ENCODE measurements around the gene CTSH. TPM values are rescaled to one million over a fixed set of nuclear protein-coding genes. Genes with fewer than 3 reads are reported as not detected.

Gene CTSH
- total and polyA plus RNA-seq, 7 experiments from 2014 or later = 8.4 to 98.4 (median 11.4) TPM

- no peak overlapping the region for H3K4me3 ChIP-seq (ENCODE audit: low read length)
- no peaks in the 10 kb centered on the region for H3K4me1 ChIP-seq (ENCODE audit: control insufficient read depth in 2 of 2, insufficient read depth in 2 of 2, low read length in 2 of 2)
- ChIA-PET CTCF (interaction anchor here (0.7 kb wide), 1 partner anchor 17 kb away, joined by 3 read pairs; no protein-coding TSS in a partner anchor), POLR2A (no interaction called here)
- Mint-ChIP-seq H3K4me3 (no peak overlapping the region), H3K4me1 (peaks cover 0 to 12% (median 0%) of the 10 kb centered on the region in 7 donors), H3K27me3 (peaks cover 0 to 13% (median 0%) of the 10 kb centered on the region in 5 donors), H3K9me3 (peaks cover 0 to 2% (median 0%) of the 10 kb centered on the region in 11 donors), H3K36me3 (no peaks in the 10 kb centered on the region), H3K27ac (no peak overlapping the region)
- DNase-seq (no peak), ATAC-seq (no peak)
- intact Hi-C loops (cut with micrococcal nuclease) = loop anchor here in 1 of 2 donors (5.0 kb wide), 1 partner anchor 35 kb away; no protein-coding TSS in a partner anchor
- H3K27ac ChIP-seq (ENCODE audit: low read depth, low read length) = no peak overlapping the region
- H3K36me3 ChIP-seq (ENCODE audit: control insufficient read depth in 2 of 3, insufficient read depth in 3 of 3, low read length in 3 of 3) = no peaks in the 10 kb centered on the region
- no peaks in the 10 kb centered on the region for H3K9me3 ChIP-seq (ENCODE audit: control insufficient read depth in 2 of 3, low read length in 3 of 3)
- H3K27me3 ChIP-seq (ENCODE audit: control insufficient read depth in 2 of 2, insufficient read depth in 2 of 2, low read length in 2 of 2) = no peaks in the 10 kb centered on the region
Observed at GRCh38 chr15:78977591-78978347, 32.9 kb upstream of the CTSH start.

- H3K4me1 ChIP-seq (ENCODE audit: control insufficient read depth in 2 of 2, insufficient read depth in 2 of 2, low read length in 2 of 2) = no peaks in the 10 kb centered on the region
- Mint-ChIP-seq H3K27me3 (peaks cover 0 to 8% (median 0%) of the 10 kb centered on the region in 5 donors), H3K27ac (peak overlapping the region in 1 of 9 donors; percentile 83), H3K36me3 (no peaks in the 10 kb centered on the region), H3K4me3 (peak overlapping the region in 1 of 10 donors; percentile 47), H3K4me1 (peaks cover 0 to 12% (median 0%) of the 10 kb centered on the region in 7 donors), H3K9me3 (peaks cover 0 to 2% (median 0%) of the 10 kb centered on the region in 11 donors)
- no peak overlapping the region for H3K27ac ChIP-seq (ENCODE audit: low read depth, low read length)
- H3K27me3 ChIP-seq (ENCODE audit: control insufficient read depth in 2 of 2, insufficient read depth in 2 of 2, low read length in 2 of 2) = no peaks in the 10 kb centered on the region
- no peak for DNase-seq
- intact Hi-C loops (cut with micrococcal nuclease) = loop anchor here in 1 of 2 donors (5.0 kb wide), 1 partner anchor 35 kb away; no protein-coding TSS in a partner anchor
- ATAC-seq = peak; percentile 61
- no peaks in the 10 kb centered on the region for H3K36me3 ChIP-seq (ENCODE audit: control insufficient read depth in 2 of 3, insufficient read depth in 3 of 3, low read length in 3 of 3)
- H3K4me3 ChIP-seq (ENCODE audit: low read length) = no peak overlapping the region
- ChIA-PET POLR2A (no interaction called here), CTCF (no interaction called here)
- H3K9me3 ChIP-seq (ENCODE audit: control insufficient read depth in 2 of 3, low read length in 3 of 3) = no peaks in the 10 kb centered on the region
Observed at GRCh38 chr15:78977091-78977571, 32.3 kb upstream of the CTSH start.

DNA sequence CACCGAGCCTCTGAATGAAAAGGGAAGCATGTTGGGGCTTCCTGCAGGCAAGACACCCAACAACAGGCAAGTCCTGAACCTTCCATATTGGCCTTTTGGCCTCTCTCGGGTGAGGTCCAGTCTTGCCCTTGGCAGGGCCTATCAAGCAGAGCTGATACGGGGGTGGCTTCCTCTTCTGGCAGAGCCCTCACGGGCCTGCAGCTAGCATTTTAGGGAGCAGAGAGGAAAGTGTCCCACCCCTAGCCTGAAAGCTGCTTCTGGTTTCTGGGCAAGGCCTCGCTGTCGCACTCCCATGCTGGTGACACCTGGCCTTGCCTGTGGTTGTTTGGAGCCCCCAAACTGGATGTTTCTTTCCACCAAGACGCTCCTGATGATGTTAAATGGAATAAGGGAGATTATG, 31.8 kb upstream of the CTSH start:
- H3K27ac ChIP-seq (ENCODE audit: low read depth, low read length) = no peak overlapping the region
- Mint-ChIP-seq H3K4me3 (no peak overlapping the region), H3K9me3 (peaks cover 0 to 2% (median 0%) of the 10 kb centered on the region in 11 donors), H3K27me3 (peaks cover 0 to 8% (median 0%) of the 10 kb centered on the region in 5 donors), H3K27ac (peak overlapping the region in 1 of 9 donors; percentile 83), H3K4me1 (peaks cover 0 to 12% (median 0%) of the 10 kb centered on the region in 7 donors), H3K36me3 (no peaks in the 10 kb centered on the region)
- H3K4me3 ChIP-seq (ENCODE audit: low read length) = no peak overlapping the region
- POLR2A ChIA-PET = no interaction called here
- no peaks in the 10 kb centered on the region for H3K9me3 ChIP-seq (ENCODE audit: control insufficient read depth in 2 of 3, low read length in 3 of 3)
- H3K27me3 ChIP-seq (ENCODE audit: control insufficient read depth in 2 of 2, insufficient read depth in 2 of 2, low read length in 2 of 2) = no peaks in the 10 kb centered on the region
- DNase-seq (no peak), ATAC-seq (peak; percentile 10)
- CTCF ChIA-PET = no interaction called here
- intact Hi-C loops (cut with micrococcal nuclease) = loop anchor here in 1 of 2 donors (5.0 kb wide), 1 partner anchor 34 kb away; no protein-coding TSS in a partner anchor
- no peaks in the 10 kb centered on the region for H3K36me3 ChIP-seq (ENCODE audit: control insufficient read depth in 2 of 3, insufficient read depth in 3 of 3, low read length in 3 of 3)
- no peaks in the 10 kb centered on the region for H3K4me1 ChIP-seq (ENCODE audit: control insufficient read depth in 2 of 2, insufficient read depth in 2 of 2, low read length in 2 of 2)

DNA sequence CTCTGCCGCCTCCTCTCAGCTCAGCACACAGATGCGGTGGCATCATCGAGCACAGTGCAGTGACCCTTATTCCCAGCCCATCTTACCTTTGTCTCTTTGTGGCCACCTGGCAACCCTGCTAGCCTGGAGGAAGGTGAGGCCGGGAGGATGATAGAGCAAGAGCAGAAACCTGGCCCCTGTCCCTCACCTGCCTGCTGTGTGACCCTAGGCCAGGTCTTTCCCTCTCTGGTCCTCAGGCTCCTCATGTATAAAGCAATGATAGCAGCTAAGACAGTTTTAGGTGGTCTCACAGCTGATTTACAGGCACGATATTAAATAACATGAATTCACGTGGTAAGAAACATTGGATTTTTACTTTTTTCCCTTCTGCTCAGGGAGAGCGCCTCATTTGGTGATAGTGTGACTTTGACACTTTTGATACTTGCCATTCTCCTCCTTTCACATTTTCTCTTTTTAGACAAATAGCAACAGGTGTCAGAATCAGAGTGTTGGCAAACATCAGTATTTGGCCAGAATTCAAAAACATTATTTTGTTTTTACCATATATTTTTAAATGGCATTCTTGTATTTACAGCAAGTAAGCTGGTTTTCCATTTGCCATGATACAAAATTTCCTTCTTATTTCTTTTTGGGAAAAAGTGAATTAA, 29.5 kb upstream of the CTSH start:
- Mint-ChIP-seq H3K4me3 (no peak overlapping the region), H3K27ac (no peak overlapping the region), H3K4me1 (peaks cover 0 to 12% (median 0%) of the 10 kb centered on the region in 7 donors), H3K27me3 (peaks cover 0 to 8% (median 0%) of the 10 kb centered on the region in 5 donors), H3K9me3 (peaks cover 0 to 2% (median 0%) of the 10 kb centered on the region in 11 donors), H3K36me3 (no peaks in the 10 kb centered on the region)
- Histone ChIP-seq H3K4me1 (ENCODE audit: control insufficient read depth in 2 of 2, insufficient read depth in 2 of 2, low read length in 2 of 2) (no peaks in the 10 kb centered on the region), H3K9me3 (ENCODE audit: control insufficient read depth in 2 of 3, low read length in 3 of 3) (no peaks in the 10 kb centered on the region), H3K27me3 (ENCODE audit: control insufficient read depth in 2 of 2, insufficient read depth in 2 of 2, low read length in 2 of 2) (no peaks in the 10 kb centered on the region), H3K4me3 (ENCODE audit: low read length) (no peak overlapping the region), H3K27ac (ENCODE audit: low read depth, low read length) (no peak overlapping the region), H3K36me3 (ENCODE audit: control insufficient read depth in 2 of 3, insufficient read depth in 3 of 3, low read length in 3 of 3) (no peaks in the 10 kb centered on the region)
- DNase-seq (no peak), ATAC-seq (no peak)
- POLR2A ChIA-PET = no interaction called here
- CTCF ChIA-PET = no interaction called here
- intact Hi-C loops (cut with micrococcal nuclease) = no loop called here

DNA sequence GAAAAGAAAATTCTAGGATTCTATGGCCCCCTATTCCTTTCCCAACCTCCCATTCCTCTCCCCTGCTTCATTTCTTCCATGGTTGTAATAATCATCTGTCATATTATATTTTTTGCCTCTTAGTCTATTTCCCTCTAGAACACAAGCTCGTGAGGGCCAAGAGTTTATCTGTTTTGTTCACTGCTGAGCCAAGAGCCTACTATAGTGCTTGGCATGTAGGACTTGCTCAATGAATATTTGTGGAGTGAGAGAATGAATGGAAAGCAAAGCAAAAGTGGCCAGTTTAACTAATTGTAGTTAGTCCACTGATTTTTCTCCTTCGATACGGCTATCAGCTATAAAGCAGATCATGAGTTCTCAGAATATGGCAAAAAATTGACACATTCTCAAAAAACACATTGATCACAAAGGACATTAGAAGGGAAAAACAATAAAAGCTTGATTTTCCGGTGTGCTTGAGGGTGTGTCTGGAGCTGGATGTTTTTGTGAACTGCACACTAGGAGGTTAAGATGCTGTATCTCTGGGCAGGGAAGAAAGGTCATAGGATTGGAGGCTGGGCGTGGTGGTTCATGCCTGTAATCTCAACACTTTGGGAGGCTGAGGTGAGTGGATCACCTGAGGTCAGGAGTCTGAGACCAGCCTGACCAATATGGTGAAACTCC, 25.0 kb upstream of the CTSH start:
- Histone ChIP-seq H3K9me3 (ENCODE audit: control insufficient read depth in 2 of 3, low read length in 3 of 3) (no peaks in the 10 kb centered on the region), H3K4me1 (ENCODE audit: control insufficient read depth in 2 of 2, insufficient read depth in 2 of 2, low read length in 2 of 2) (no peaks in the 10 kb centered on the region), H3K4me3 (ENCODE audit: low read length) (no peak overlapping the region), H3K36me3 (ENCODE audit: control insufficient read depth in 2 of 3, insufficient read depth in 3 of 3, low read length in 3 of 3) (no peaks in the 10 kb centered on the region), H3K27me3 (ENCODE audit: control insufficient read depth in 2 of 2, insufficient read depth in 2 of 2, low read length in 2 of 2) (no peaks in the 10 kb centered on the region), H3K27ac (ENCODE audit: low read depth, low read length) (no peak overlapping the region)
- ATAC-seq (no peak), DNase-seq (no peak)
- H3K36me3 Mint-ChIP-seq = no peaks in the 10 kb centered on the region
- H3K4me3 Mint-ChIP-seq = no peak overlapping the region
- POLR2A ChIA-PET = interaction anchor here (0.6 kb wide), 1 partner anchor 172 kb away, joined by 3 read pairs; no protein-coding TSS in a partner anchor
- H3K27ac Mint-ChIP-seq = peak overlapping the region in 1 of 9 donors; percentile 25
- H3K27me3 Mint-ChIP-seq = peaks cover 0 to 8% (median 0%) of the 10 kb centered on the region in 5 donors
- CTCF ChIA-PET = no interaction called here
- no peaks in the 10 kb centered on the region for H3K9me3 Mint-ChIP-seq
- no peaks in the 10 kb centered on the region for H3K4me1 Mint-ChIP-seq
- intact Hi-C loops (cut with micrococcal nuclease) = no loop called here

DNA sequence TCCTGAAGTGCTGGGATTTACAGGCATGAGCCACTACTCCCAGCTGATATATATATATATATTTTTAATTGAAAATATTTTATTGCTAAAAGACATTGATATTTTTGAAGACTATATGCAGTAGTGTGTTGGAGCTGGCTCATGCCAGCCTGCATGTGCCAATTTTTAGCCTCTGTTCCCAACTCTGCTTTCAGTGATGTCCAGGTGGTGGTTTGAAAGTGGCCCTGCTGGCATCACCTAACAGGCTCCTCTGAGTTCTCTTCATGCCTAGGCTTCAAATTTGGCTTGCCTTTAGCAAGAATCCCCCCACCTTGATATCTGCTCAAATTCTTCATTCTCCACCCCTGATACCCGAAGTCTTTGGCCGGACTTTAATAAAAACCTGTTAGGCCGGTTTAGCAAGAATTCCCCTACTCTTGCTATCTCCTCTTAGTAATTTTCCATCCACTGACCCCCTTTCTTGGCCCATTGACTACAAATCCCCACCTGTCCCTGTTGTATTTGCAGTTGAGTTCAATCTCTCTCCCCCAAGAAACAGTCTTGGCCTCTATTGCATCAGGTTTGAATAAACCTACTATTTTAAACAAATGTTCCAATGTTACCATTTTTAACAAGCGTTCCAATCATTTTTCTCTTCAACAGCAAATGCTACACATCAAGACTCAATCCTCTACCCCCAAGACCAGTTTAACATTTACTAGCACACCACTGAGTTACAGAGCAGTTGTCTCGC, 23.9 kb upstream of the CTSH start:
- DNase-seq (no peak), ATAC-seq (no peak)
- H3K27ac ChIP-seq (ENCODE audit: low read depth, low read length) = no peak overlapping the region
- H3K4me1 ChIP-seq (ENCODE audit: control insufficient read depth in 2 of 2, insufficient read depth in 2 of 2, low read length in 2 of 2) = no peaks in the 10 kb centered on the region
- H3K4me3 Mint-ChIP-seq = no peak overlapping the region
- no peaks in the 10 kb centered on the region for H3K9me3 Mint-ChIP-seq
- intact Hi-C loops (cut with micrococcal nuclease) = no loop called here
- H3K9me3 ChIP-seq (ENCODE audit: control insufficient read depth in 2 of 3, low read length in 3 of 3) = no peaks in the 10 kb centered on the region
- no peak overlapping the region for H3K27ac Mint-ChIP-seq
- H3K4me3 ChIP-seq (ENCODE audit: low read length) = no peak overlapping the region
- no peaks in the 10 kb centered on the region for H3K36me3 Mint-ChIP-seq
- no peaks in the 10 kb centered on the region for H3K27me3 ChIP-seq (ENCODE audit: control insufficient read depth in 2 of 2, insufficient read depth in 2 of 2, low read length in 2 of 2)
- peaks cover 0 to 5% (median 0%) of the 10 kb centered on the region in 5 donors for H3K27me3 Mint-ChIP-seq
- H3K4me1 Mint-ChIP-seq = no peaks in the 10 kb centered on the region
- no peaks in the 10 kb centered on the region for H3K36me3 ChIP-seq (ENCODE audit: control insufficient read depth in 2 of 3, insufficient read depth in 3 of 3, low read length in 3 of 3)
- POLR2A ChIA-PET = no interaction called here
- CTCF ChIA-PET = no interaction called here

All from naive thymus-derived CD4-positive, alpha-beta T cell (primary cell).